HepG2 (cell line): ENCODE data around the gene EVL. TPM values are rescaled to one million over a fixed set of nuclear protein-coding genes. Genes with fewer than 3 reads are reported as not detected.
A peak's percentile ranks its signal among the peaks of the same experiment; 100 is the strongest.

Experiments used
- ARNT ChIP-seq: fragments of 450-650 bp; IDR thresholded peaks from 2 replicates; pipeline ENCODE4 v1.6.1; 2017
- CHCHD3 ChIP-seq: sonication (generic); formaldehyde crosslinking; IDR thresholded peaks from 2 replicates; pipeline ENCODE4 v1.8.0; 2022; ENCODE audit warnings: mild to moderate bottlenecking, missing genetic modification reagents, moderate library complexity
- EHMT2 ChIP-seq: fragments of 200-600 bp; sonication (generic); IDR thresholded peaks from 2 replicates; pipeline ENCODE4 v1.7.0; 2017; ENCODE audit warnings: antibody characterized with exemption, low read depth, low read length, borderline replicate concordance
- HOXD1 ChIP-seq: sonication (generic); formaldehyde crosslinking; IDR thresholded peaks from 2 replicates; pipeline ENCODE4 v1.5.0; 2020; ENCODE audit warnings: missing genetic modification reagents
- JDP2 ChIP-seq: sonication (generic); formaldehyde crosslinking; IDR thresholded peaks from 2 replicates; pipeline ENCODE4 v1.8.1; 2022; ENCODE audit warnings: missing genetic modification reagents, borderline replicate concordance
- MIER3 ChIP-seq: IDR thresholded peaks from 2 replicates; pipeline ENCODE4 v1.6.1; 2016; ENCODE audit warnings: missing compliant biosample characterization, borderline replicate concordance
- PTBP1 ChIP-seq: fragments of 200-400 bp; formaldehyde crosslinking; IDR thresholded peaks from 2 replicates; pipeline ENCODE4 v1.6.1; 2018; ENCODE audit warnings: low read length, low read depth; ENCODE audit not compliant: poor library complexity, severe bottlenecking
- RFX5 ChIP-seq: IDR thresholded peaks from 2 replicates; pipeline ENCODE4 v1.6.1; 2011; ENCODE audit warnings: low read depth, low read length, improper control_type of control experiment
- SIN3B ChIP-seq: fragments of 150-350 bp; IDR thresholded peaks from 2 replicates; pipeline ENCODE4 v1.6.1; 2014; ENCODE audit warnings: low read length
- SOX6 ChIP-seq, 2 experiments: fragments of 450-650 bp in 1 of 2; sonication (generic) in 1 of 2; formaldehyde crosslinking in 1 of 2; IDR thresholded peaks; 2 replicates each; pipeline versions ENCODE4 v1.4.0 to v1.6.1; 2017 to 2020; ENCODE audit warnings: antibody characterized with exemption in 1 of 2, mild to moderate bottlenecking in 1 of 2, missing genetic modification reagents in 1 of 2
- XBP1 ChIP-seq: sonication (generic); formaldehyde crosslinking; IDR thresholded peaks from 2 replicates; pipeline ENCODE4 v1.5.0; 2020; ENCODE audit warnings: missing genetic modification reagents
- ZFP1 ChIP-seq: IDR thresholded peaks from 2 replicates; pipeline ENCODE4 v1.6.1; 2016
- ZMYM4 ChIP-seq: sonication (generic); formaldehyde crosslinking; IDR thresholded peaks from 2 replicates; pipeline ENCODE4 v1.8.1; 2023; ENCODE audit warnings: mild to moderate bottlenecking, missing genetic modification reagents
- ZNF282 ChIP-seq: fragments of 450-650 bp; IDR thresholded peaks from 2 replicates; pipeline ENCODE4 v1.6.1; 2018; ENCODE audit not compliant: partially characterized antibody
- ZNF317 ChIP-seq: sonication (generic); formaldehyde crosslinking; IDR thresholded peaks from 2 replicates; pipeline ENCODE4 v1.5.0; 2020; ENCODE audit warnings: mild to moderate bottlenecking, missing genetic modification reagents
- ZNF337 ChIP-seq: sonication (generic); formaldehyde crosslinking; IDR thresholded peaks from 2 replicates; pipeline ENCODE4 v1.5.1; 2020; ENCODE audit warnings: missing genetic modification reagents, low read depth, mild to moderate bottlenecking, borderline replicate concordance
- ZNF44 ChIP-seq: sonication (generic); formaldehyde crosslinking; IDR thresholded peaks from 2 replicates; pipeline ENCODE4 v1.5.1; 2020; ENCODE audit warnings: mild to moderate bottlenecking, missing genetic modification reagents
- ZNF484 ChIP-seq: sonication (generic); formaldehyde crosslinking; IDR thresholded peaks from 2 replicates; pipeline ENCODE4 v1.5.1; 2020; ENCODE audit warnings: mild to moderate bottlenecking, low read depth, missing genetic modification reagents, borderline replicate concordance
- ZNF546 ChIP-seq: sonication (generic); formaldehyde crosslinking; conservative IDR thresholded peaks from 2 replicates; pipeline ENCODE4 v1.8.1; 2023; ENCODE audit warnings: mild to moderate bottlenecking, missing genetic modification reagents
- ZNF619 ChIP-seq: sonication (generic); formaldehyde crosslinking; IDR thresholded peaks from 2 replicates; pipeline ENCODE4 v1.4.0; 2020; ENCODE audit warnings: mild to moderate bottlenecking, missing genetic modification reagents
- ZNF816 ChIP-seq: sonication (generic); formaldehyde crosslinking; IDR thresholded peaks from 2 replicates; pipeline ENCODE4 v1.8.0; 2022; ENCODE audit warnings: missing genetic modification reagents, mild to moderate bottlenecking, borderline replicate concordance
- ZSCAN29 ChIP-seq: sonication (generic); formaldehyde crosslinking; conservative IDR thresholded peaks from 2 replicates; pipeline ENCODE4 v1.4.0; 2020; ENCODE audit warnings: mild to moderate bottlenecking, missing genetic modification reagents
- polyA plus RNA-seq, 8 experiments: library from polyadenylated mRNA; depleted of rRNA in 3 of 8; stranded (reverse) in 7 of 8; unstranded in 1 of 8; fragments of >200 nt; fragmentation: Illumina TruSeq in 4 of 8; extraction: Trizol in 4 of 8; gene quantifications; 2 replicates each; pipeline versions ENCODE4 v1.2.1 to v1.2.3, GENCODE V29; 2011 to 2016; ENCODE audit warnings: low read depth in 4 of 8, missing spikeins in 1 of 8, mixed read lengths in 1 of 8; ENCODE audit not compliant: insufficient read depth in 1 of 8
- total RNA-seq, 5 experiments: library from RNA; depleted of rRNA; stranded (reverse); fragments of >200 nt; fragmentation: Illumina TruSeq; extraction: Trizol; gene quantifications; 2 replicates each; pipeline ENCODE4 v1.2.3, GENCODE V29; 2016; ENCODE audit warnings: low read depth in 1 of 5
- TF ChIP-seq, protein P1 (sequence below): sonication (generic); formaldehyde crosslinking; IDR thresholded peaks from 2 replicates; pipeline ENCODE4 v1.5.0; 2020; ENCODE audit warnings: mild to moderate bottlenecking, missing genetic modification reagents
- TF ChIP-seq, protein P2 (sequence below): sonication (generic); formaldehyde crosslinking; IDR thresholded peaks from 2 replicates; pipeline ENCODE4 v1.8.0; 2022; ENCODE audit warnings: missing genetic modification reagents, mild to moderate bottlenecking, moderate library complexity, borderline replicate concordance
- TF ChIP-seq, protein P3 (sequence below): sonication (generic); formaldehyde crosslinking; IDR thresholded peaks from 2 replicates; pipeline ENCODE4 v1.5.1; 2020; ENCODE audit warnings: missing genetic modification reagents, mild to moderate bottlenecking, borderline replicate concordance

Gene EVL
- total and polyA plus RNA-seq, 2 of the 13 experiments (the other 11 are each of a cell fraction or from before 2014, with no cell fraction given), result 15.1 to 31.2 TPM

DNA sequence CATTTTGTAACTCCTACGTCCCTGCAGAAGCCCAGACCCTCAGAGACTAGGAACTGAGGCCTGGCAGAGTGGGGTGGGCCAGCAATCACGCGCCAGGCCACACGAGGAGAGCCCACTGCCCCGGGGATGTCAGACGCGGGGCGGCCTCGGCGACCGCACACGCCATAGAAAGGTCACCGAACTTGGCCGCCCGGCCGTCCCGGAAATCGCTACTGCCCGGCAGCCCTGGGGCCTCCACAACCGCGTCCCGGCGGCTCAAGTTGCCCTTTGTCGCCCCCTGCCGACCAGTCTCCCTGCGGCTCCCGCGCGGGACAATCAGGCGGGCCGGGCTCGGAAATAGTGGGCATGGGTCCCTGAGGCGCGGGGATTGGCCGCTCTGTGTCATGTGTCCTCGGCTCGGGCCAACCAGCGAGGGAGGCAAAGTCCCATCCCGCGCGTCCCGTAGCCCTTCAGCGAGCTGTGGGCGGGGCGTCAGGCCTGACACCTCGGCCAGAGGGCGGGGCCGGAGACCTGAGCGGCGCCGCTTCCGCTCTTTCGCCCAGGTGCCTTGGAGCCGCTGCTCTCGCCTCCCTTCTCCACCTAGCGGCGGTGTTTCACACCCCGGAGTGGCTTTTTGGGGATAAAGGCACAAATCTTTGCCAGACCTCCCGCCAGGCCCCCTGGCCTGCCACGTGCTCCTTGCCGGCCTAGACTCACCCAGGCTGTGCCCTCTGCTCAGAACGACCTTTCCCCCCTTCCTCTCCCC is 127.6 kb downstream of the EVL start (continued):
- TF ChIP-seq, protein P1, sequence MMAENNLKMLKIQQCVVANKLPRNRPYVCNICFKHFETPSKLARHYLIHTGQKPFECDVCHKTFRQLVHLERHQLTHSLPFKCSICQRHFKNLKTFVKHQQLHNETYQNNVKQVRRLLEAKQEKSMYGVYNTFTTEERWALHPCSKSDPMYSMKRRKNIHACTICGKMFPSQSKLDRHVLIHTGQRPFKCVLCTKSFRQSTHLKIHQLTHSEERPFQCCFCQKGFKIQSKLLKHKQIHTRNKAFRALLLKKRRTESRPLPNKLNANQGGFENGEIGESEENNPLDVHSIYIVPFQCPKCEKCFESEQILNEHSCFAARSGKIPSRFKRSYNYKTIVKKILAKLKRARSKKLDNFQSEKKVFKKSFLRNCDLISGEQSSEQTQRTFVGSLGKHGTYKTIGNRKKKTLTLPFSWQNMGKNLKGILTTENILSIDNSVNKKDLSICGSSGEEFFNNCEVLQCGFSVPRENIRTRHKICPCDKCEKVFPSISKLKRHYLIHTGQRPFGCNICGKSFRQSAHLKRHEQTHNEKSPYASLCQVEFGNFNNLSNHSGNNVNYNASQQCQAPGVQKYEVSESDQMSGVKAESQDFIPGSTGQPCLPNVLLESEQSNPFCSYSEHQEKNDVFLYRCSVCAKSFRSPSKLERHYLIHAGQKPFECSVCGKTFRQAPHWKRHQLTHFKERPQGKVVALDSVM (CRISPR knock-in tag), result peak; percentile 76
- TF ChIP-seq SIN3B, result peak; percentile 71
- no peak for TF ChIP-seq ZNF337
- TF ChIP-seq EHMT2, result no peak
- 0 out of 2 replicates have a peak, but pooled peaks have one; percentile 83 for TF ChIP-seq ZNF816 (CRISPR knock-in tag)
- TF ChIP-seq ZFP1 (CRISPR knock-in tag), result peak; percentile 32; the same call in 1 of the 2 replicates
- no peak for TF ChIP-seq PTBP1
- no peak for TF ChIP-seq ARNT
- TF ChIP-seq XBP1 (CRISPR knock-in tag), result 0 out of 2 replicates have a peak, but pooled peaks have one; percentile 52
- TF ChIP-seq JDP2 (CRISPR knock-in tag), result no peak
- TF ChIP-seq ZNF619 (CRISPR knock-in tag), result peak; percentile 24; the same call in 1 of the 2 replicates
- 0 out of 2 replicates have a peak, but pooled peaks have one; percentile 15 for TF ChIP-seq RFX5
- TF ChIP-seq SOX6 (IDR thresholded peaks at IDR 0.05), result no peak
- TF ChIP-seq SOX6 (CRISPR knock-in tag; IDR thresholded peaks at IDR 0.05), result peak; percentile 79
- no peak for TF ChIP-seq ZNF484
- TF ChIP-seq ZMYM4 (CRISPR knock-in tag), result peak; percentile 99
- no peak; the same call in none of the 2 replicates for TF ChIP-seq ZSCAN29 (CRISPR knock-in tag)
- no peak for TF ChIP-seq CHCHD3
- no peak for TF ChIP-seq ZNF282
- peak; percentile 88; the same call in 1 of the 2 replicates for TF ChIP-seq MIER3
- peak; percentile 88 for TF ChIP-seq HOXD1 (CRISPR knock-in tag)
- TF ChIP-seq, protein P2, sequence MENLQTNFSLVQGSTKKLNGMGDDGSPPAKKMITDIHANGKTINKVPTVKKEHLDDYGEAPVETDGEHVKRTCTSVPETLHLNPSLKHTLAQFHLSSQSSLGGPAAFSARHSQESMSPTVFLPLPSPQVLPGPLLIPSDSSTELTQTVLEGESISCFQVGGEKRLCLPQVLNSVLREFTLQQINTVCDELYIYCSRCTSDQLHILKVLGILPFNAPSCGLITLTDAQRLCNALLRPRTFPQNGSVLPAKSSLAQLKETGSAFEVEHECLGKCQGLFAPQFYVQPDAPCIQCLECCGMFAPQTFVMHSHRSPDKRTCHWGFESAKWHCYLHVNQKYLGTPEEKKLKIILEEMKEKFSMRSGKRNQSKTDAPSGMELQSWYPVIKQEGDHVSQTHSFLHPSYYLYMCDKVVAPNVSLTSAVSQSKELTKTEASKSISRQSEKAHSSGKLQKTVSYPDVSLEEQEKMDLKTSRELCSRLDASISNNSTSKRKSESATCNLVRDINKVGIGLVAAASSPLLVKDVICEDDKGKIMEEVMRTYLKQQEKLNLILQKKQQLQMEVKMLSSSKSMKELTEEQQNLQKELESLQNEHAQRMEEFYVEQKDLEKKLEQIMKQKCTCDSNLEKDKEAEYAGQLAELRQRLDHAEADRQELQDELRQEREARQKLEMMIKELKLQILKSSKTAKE (CRISPR knock-in tag), result peak; percentile 16; the same call in 1 of the 2 replicates
- peak; percentile 44; the same call in 1 of the 2 replicates for TF ChIP-seq ZNF546
- TF ChIP-seq ZNF44 (CRISPR knock-in tag), result no peak
- TF ChIP-seq ZNF317 (CRISPR knock-in tag), result peak; percentile 32; the same call in 1 of the 2 replicates
- TF ChIP-seq, protein P3, sequence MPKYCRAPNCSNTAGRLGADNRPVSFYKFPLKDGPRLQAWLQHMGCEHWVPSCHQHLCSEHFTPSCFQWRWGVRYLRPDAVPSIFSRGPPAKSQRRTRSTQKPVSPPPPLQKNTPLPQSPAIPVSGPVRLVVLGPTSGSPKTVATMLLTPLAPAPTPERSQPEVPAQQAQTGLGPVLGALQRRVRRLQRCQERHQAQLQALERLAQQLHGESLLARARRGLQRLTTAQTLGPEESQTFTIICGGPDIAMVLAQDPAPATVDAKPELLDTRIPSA (CRISPR knock-in tag), result peak; percentile 52; the same call in 1 of the 2 replicates
